ENCODE data around the gene SIRPG. TPM values are rescaled to one million over a fixed set of nuclear protein-coding genes. Genes with fewer than 3 reads are reported as not detected.
"Not testable (repeated sequence)": the region's sequence is repeated elsewhere in the genome, so short reads cannot be mapped to it uniquely, and the experiment has no call there.

SIRPG gene
- total and polyA plus RNA-seq, 11 donors, result 0.54 to 2.3 TPM; not detected in 9

DNA sequence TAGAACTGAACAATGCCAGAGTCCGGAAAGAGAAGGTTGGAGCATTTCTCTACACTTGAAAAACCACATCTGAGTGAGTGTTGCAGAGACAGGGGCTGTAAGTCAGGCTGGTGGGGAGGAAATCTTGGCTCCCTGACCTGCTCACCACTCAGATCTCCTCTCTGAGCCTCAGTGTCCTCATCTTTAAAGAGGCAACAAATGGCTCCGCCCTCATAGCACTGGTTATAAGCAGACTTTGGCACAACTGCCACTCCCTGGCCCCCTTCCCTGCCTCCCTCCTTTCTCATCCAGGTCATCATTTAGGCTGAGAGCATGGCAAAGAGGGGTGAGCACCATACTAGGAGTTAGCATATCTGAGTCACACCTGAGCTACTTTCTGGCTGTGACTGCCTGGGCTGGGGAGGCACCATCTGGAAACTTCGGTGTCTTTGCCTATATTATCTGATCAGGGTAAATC lies 10.6 kb downstream of the SIRPG start:
- TF ChIP-seq CTCF (IDR thresholded peaks at IDR 0.05) (no peak), POLR2A (IDR thresholded peaks at IDR 0.05) (no peak)
- H3K27me3 ChIP-seq, result peaks cover 0 to 15% (median 0%) of the 10 kb centered on the region in 9 donors
- H3K4me3 ChIP-seq, result no peak overlapping the region
- no peak overlapping the region for H3K27ac ChIP-seq
- DNase-seq (no peak), ATAC-seq (no peak)
- intact Hi-C loops (cut with DNase I), result no loop called here
- 86 to 94% (median 90%) methylated on average over 3 of the region's 3 CpGs for WGBS, 4 donors
- H3K4me1 ChIP-seq, result peaks cover 0 to 10% (median 0%) of the 10 kb centered on the region in 12 donors
- peaks cover 0 to 2% (median 0%) of the 10 kb centered on the region in 12 donors for H3K9me3 ChIP-seq
- H3K36me3 ChIP-seq, result no peaks in the 10 kb centered on the region

DNA sequence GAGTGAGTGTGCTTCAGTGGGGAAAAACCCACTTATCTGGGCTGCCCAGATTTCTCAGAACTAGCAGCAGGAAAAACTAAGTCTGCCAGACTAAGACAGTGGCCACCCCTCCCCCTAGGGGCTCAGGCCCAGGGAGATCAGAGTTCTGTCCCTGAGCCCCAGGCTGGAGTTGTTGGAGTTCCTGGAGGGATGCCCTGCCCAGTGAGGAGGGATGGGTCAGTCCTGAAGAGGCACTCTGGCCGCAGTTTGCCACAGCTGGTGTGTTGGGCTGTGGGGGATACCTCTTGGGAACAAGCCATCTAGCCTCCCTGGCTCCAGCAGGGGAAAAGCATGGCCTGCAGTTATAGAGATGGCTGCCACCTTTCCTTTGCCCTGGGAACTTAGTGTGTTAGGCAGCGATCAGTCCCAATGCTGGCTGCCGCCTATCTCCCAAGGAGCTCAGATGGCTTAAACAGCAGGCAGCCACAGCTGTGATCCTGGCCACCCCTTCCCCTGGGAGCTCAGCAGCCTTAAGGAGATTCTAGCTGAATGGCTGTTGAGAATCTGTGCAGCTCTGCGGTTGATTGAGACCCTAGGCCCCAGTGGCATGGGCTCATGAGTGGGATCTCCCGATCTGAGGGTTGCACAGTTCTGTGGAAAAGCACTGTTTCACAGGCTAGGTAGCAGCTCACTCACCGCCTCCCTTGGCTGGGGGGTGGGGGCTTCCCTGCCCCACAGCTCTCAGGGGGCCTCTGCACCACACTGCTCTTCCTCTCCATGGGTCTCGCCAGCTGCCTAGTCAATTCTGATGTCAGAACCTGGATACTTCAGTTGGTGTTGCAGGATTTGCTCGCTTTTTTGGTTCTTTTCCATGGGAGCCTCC lies 13.2 kb downstream of the SIRPG start:
- WGBS, 4 donors, result 84 to 87% (median 85%) methylated on average over 7 to 8 of the region's 8 CpGs
- no peak for TF ChIP-seq CTCF (IDR thresholded peaks at IDR 0.05)
- TF ChIP-seq POLR2A (IDR thresholded peaks at IDR 0.05), result no peak
- H3K27me3 ChIP-seq, result peaks cover 0 to 15% (median 0%) of the 10 kb centered on the region in 9 donors
- ATAC-seq, result no peak
- H3K9me3 ChIP-seq, result peaks cover 0 to 22% (median 0%) of the 10 kb centered on the region in 12 donors
- no peaks in the 10 kb centered on the region for H3K4me1 ChIP-seq
- H3K27ac ChIP-seq, result no peak overlapping the region
- H3K36me3 ChIP-seq, result no peaks in the 10 kb centered on the region
- no peak overlapping the region for H3K4me3 ChIP-seq
- no peak for DNase-seq
- intact Hi-C loops (cut with DNase I), result no loop called here

GRCh38 chr20:1638643-1639042 lies 18.9 kb downstream of the SIRPG start:
- WGBS, 4 donors, result 88 to 91% (median 89%) methylated on average over 2 of the region's 2 CpGs
- peaks cover 0 to 25% (median 0%) of the 10 kb centered on the region in 12 donors for H3K9me3 ChIP-seq
- ATAC-seq, DNase-seq, H3K4me1 ChIP-seq, H3K4me3 ChIP-seq, H3K27me3 ChIP-seq, H3K27ac ChIP-seq, H3K36me3 ChIP-seq: not testable (repeated sequence)
- intact Hi-C loops (cut with DNase I), result loop anchor here in 1 of 10 donors (10.0 kb wide), 1 partner anchor 84 kb away; the partner anchor contains the start of gene SIRPD

GRCh38 chr20:1637755-1638154 lies 19.8 kb downstream of the SIRPG start:
- H3K4me3 ChIP-seq, result no peak overlapping the region
- 72 to 81% (median 78%) methylated on average over 2 of the region's 2 CpGs for WGBS, 4 donors
- DNase-seq, result no peak
- no peak for TF ChIP-seq POLR2A (IDR thresholded peaks at IDR 0.05)
- TF ChIP-seq CTCF (IDR thresholded peaks at IDR 0.05), result no peak
- no peaks in the 10 kb centered on the region for H3K4me1 ChIP-seq
- no peak for ATAC-seq
- H3K27ac ChIP-seq, result no peak overlapping the region
- no peaks in the 10 kb centered on the region for H3K36me3 ChIP-seq
- intact Hi-C loops (cut with DNase I), result loop anchor here in 1 of 10 donors (10.0 kb wide), 1 partner anchor 83 kb away; the partner anchor contains the start of gene SIRPD
- H3K9me3 ChIP-seq, result peaks cover 0 to 25% (median 0%) of the 10 kb centered on the region in 12 donors
- no peaks in the 10 kb centered on the region for H3K27me3 ChIP-seq

Measured in heart left ventricle (tissue), 16 donors.